SIG-M5 treated with dmso at 0.1 percent for 504 hours (cell line): ENCODE results near the gene GLYATL1.
"Not testable (repeated sequence)": the region's sequence is repeated elsewhere in the genome, so short reads cannot be mapped to it uniquely, and the experiment has no call there.

ENCODE experiments used
- DNase-seq: peaks from one replicate; lab custom pipeline; 2025; ENCODE audit not compliant: unreplicated experiment; lab: John Stamatoyannopoulos, UW

GLYATL1 gene

GRCh38 chr11:58992489-58992888 is 53.2 kb downstream of the GLYATL1 start:
- DNase-seq, result no peak

GRCh38 chr11:58994171-58994570 is 54.9 kb downstream of the GLYATL1 start:
- DNase-seq, result no peak

GRCh38 chr11:58998480-58999290 is 59.4 kb downstream of the GLYATL1 start:
- DNase-seq, result no peak

GRCh38 chr11:58999291-58999680 is 60.0 kb downstream of the GLYATL1 start:
- DNase-seq, result peak; percentile 57

GRCh38 chr11:59000003-59000402 is 60.7 kb downstream of the GLYATL1 start:
- no peak for DNase-seq

- DNase-seq, result not testable (repeated sequence)
Observed at GRCh38 chr11:59002006-59002405, 62.7 kb downstream of the GLYATL1 start.
